Upper lobe of left lung (tissue), 4 donors: Measurements from ENCODE around the gene TENM3.

Experiments
- CTCF ChIP-seq, 6 experiments: fragments of 450-650 bp in 4 of 6; fragments of 200-600 bp in 2 of 6; sonication (generic) in 2 of 6; IDR thresholded peaks; one replicate each; pipeline ENCODE4 v1.5.1; 2016 to 2019; ENCODE audit warnings: antibody characterized with exemption in 6 of 6
- POLR2A ChIP-seq, 4 donors: fragments of 450-650 bp; IDR thresholded peaks; one replicate each; pipeline ENCODE4 v1.5.1; 2016 to 2017; ENCODE audit warnings: antibody characterized with exemption in 4 of 4, mild to moderate bottlenecking in 2 of 4
- POLR2AphosphoS5 ChIP-seq, 2 donors: sonication (generic); formaldehyde crosslinking; IDR thresholded peaks; one replicate each; pipeline ENCODE4 v1.5.1; 2017; ENCODE audit warnings: antibody characterized with exemption in 2 of 2

DNA sequence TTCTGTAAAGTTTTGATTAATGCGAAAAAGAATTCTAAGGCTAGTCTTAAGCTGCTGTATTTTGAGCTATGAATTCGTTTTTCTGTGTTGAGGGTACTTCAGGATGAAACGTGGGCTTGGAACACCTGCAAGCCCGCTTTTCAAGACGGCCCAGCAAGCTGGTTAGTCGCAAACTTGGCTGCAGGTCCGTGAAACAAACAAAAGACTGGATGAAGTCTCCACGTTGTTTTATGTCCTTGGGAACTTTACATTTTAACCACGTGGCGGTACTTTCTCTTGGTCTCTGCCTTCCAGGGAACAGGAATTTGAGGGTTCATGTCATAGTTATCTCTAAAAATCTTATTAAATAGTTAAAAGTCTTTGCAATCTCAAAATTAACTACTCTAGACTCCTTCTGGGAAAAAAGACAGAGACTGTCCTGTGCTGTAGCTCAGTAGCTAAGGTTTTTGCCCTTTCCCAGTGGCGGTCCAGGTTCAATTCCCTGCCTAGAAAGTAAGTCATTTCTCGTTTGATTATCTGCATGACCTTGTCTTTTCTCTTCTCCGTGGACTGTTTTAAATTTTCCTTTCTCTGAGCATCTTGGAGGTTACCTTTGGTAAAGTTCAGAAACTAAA, 21.0 kb downstream of the TENM3 start:
- TF ChIP-seq POLR2A (IDR thresholded peaks at IDR 0.05) (no peak), CTCF (IDR thresholded peaks at IDR 0.05) (no peak), POLR2AphosphoS5 (IDR thresholded peaks at IDR 0.05) (no peak)
